Measurements from ENCODE around the gene ZNF385C.

- no peak for TF ChIP-seq EZH2 (IDR thresholded peaks at IDR 0.05)
- TF ChIP-seq FOXP2 (optimal IDR thresholded peaks at IDR 0.05; ENCODE audit: control extremely low read depth, extremely low read length, insufficient read depth) = no peak
- no peak for TF ChIP-seq POLR2AphosphoS5 (IDR thresholded peaks at IDR 0.05; ENCODE audit: borderline replicate concordance, low read depth, low read length)
Measured at GRCh38 chr17:42135151-42135550, 36.9 kb upstream of the ZNF385C start.
